Measurements from ENCODE around the gene THBS3. TPM values are rescaled to one million over a fixed set of nuclear protein-coding genes. Genes with fewer than 3 reads are reported as not detected.
A peak's percentile ranks its signal among the peaks of the same experiment; 100 is the strongest.
"Not testable (repeated sequence)": the region's sequence is repeated elsewhere in the genome, so short reads cannot be mapped to it uniquely, and the experiment has no call there.

The THBS3 gene
- total RNA-seq, 1 donor from 2014 or later: 17.9 TPM

- not testable (repeated sequence) for DNase-seq (ENCODE audit: low spot score)
These were observed 27.7 kb upstream of the THBS3 start for GRCh38 chr1:155235375-155235774.

- not testable (repeated sequence) for DNase-seq (ENCODE audit: low spot score)
These were observed 25.8 kb upstream of the THBS3 start for GRCh38 chr1:155233502-155233901.

- DNase-seq (ENCODE audit: low spot score): not testable (repeated sequence)
These were observed 24.6 kb upstream of the THBS3 start for GRCh38 chr1:155232001-155232978.

- DNase-seq (ENCODE audit: low spot score): not testable (repeated sequence)
These were observed 23.6 kb upstream of the THBS3 start for GRCh38 chr1:155231302-155231701.

GRCh38 chr1:155228096-155228427 lies 20.4 kb upstream of the THBS3 start:
- no peak for DNase-seq (ENCODE audit: low spot score)

- DNase-seq (ENCODE audit: low spot score): peak; percentile 98
These were observed 19.8 kb upstream of the THBS3 start for GRCh38 chr1:155227261-155228095.

GRCh38 chr1:155226910-155227260 lies 19.2 kb upstream of the THBS3 start:
- DNase-seq (ENCODE audit: low spot score): no peak

GRCh38 chr1:155226188-155226909 lies 18.7 kb upstream of the THBS3 start:
- no peak for DNase-seq (ENCODE audit: low spot score)

- DNase-seq (ENCODE audit: low spot score): not testable (repeated sequence)
These were observed 17.7 kb upstream of the THBS3 start for GRCh38 chr1:155225404-155225759.

- no peak for DNase-seq (ENCODE audit: low spot score)
These were observed 15.3 kb upstream of the THBS3 start for GRCh38 chr1:155223047-155223446.

- not testable (repeated sequence) for DNase-seq (ENCODE audit: low spot score)
These were observed 12.7 kb upstream of the THBS3 start for GRCh38 chr1:155220211-155220965.

- no peak for DNase-seq (ENCODE audit: low spot score)
These were observed 11.9 kb upstream of the THBS3 start for GRCh38 chr1:155219592-155220031.

GRCh38 chr1:155218854-155219591 lies 11.3 kb upstream of the THBS3 start:
- DNase-seq (ENCODE audit: low spot score): no peak

- not testable (repeated sequence) for DNase-seq (ENCODE audit: low spot score)
These were observed 7.0 kb upstream of the THBS3 start for GRCh38 chr1:155214702-155215101.

- not testable (repeated sequence) for DNase-seq (ENCODE audit: low spot score)
These were observed 4.3 kb upstream of the THBS3 start for GRCh38 chr1:155212051-155212440.

- DNase-seq (ENCODE audit: low spot score): not testable (repeated sequence)
These were observed 3.8 kb upstream of the THBS3 start for GRCh38 chr1:155211381-155212050.

GRCh38 chr1:155210314-155211104 lies 2.8 kb upstream of the THBS3 start:
- no peak for DNase-seq (ENCODE audit: low spot score)

GRCh38 chr1:155209312-155209721 lies 1.6 kb upstream of the THBS3 start:
- no peak for DNase-seq (ENCODE audit: low spot score)

Measured in mesenteric fat pad (tissue), 1 donor.